Activated CD8-positive, alpha-beta memory T cell treated with anti-CD3 and anti-CD28 coated beads, Interleukin-2, amount 50 U/mL, for 1 hour (primary cell): ENCODE measurements around the gene PTPRE.

ENCODE experiments used
- DNase-seq: peaks from one replicate; pipeline ENCODE4 v3.0.0-alpha.2; 2020; ENCODE audit errors: extremely low read depth

The PTPRE gene

GRCh38 chr10:127951861-127952574 is 45.1 kb downstream of the PTPRE start:
- DNase-seq: no peak

GRCh38 chr10:127952575-127952869 is 45.6 kb downstream of the PTPRE start:
- DNase-seq: no peak

- no peak for DNase-seq
Observed at GRCh38 chr10:127952918-127953317, 46.0 kb downstream of the PTPRE start.

- DNase-seq: no peak
Observed at GRCh38 chr10:127953876-127954275, 47.0 kb downstream of the PTPRE start.

GRCh38 chr10:127959428-127959827 is 52.5 kb downstream of the PTPRE start:
- DNase-seq: no peak

GRCh38 chr10:127961071-127961470 is 54.2 kb downstream of the PTPRE start:
- no peak for DNase-seq

- DNase-seq: no peak
Observed at GRCh38 chr10:127962205-127962604, 55.3 kb downstream of the PTPRE start.

GRCh38 chr10:127963136-127963535 is 56.2 kb downstream of the PTPRE start:
- no peak for DNase-seq

GRCh38 chr10:127964621-127965020 is 57.7 kb downstream of the PTPRE start:
- DNase-seq: no peak

- DNase-seq: no peak
Observed at GRCh38 chr10:127966875-127967274, 60.0 kb downstream of the PTPRE start.

- no peak for DNase-seq
Observed at GRCh38 chr10:127968027-127968441, 61.1 kb downstream of the PTPRE start.

GRCh38 chr10:127968659-127969058 is 61.8 kb downstream of the PTPRE start:
- DNase-seq: no peak

GRCh38 chr10:127971101-127971946 is 64.4 kb downstream of the PTPRE start:
- DNase-seq: no peak

GRCh38 chr10:127971963-127972615 is 65.2 kb downstream of the PTPRE start:
- no peak for DNase-seq

- DNase-seq: no peak
Observed at GRCh38 chr10:127972751-127973357, 66.0 kb downstream of the PTPRE start.

- no peak for DNase-seq
Observed at GRCh38 chr10:127973791-127974311, 66.9 kb downstream of the PTPRE start.

- DNase-seq: no peak
Observed at GRCh38 chr10:127974911-127975310, 68.0 kb downstream of the PTPRE start.

GRCh38 chr10:127976286-127976685 is 69.4 kb downstream of the PTPRE start:
- DNase-seq: no peak

GRCh38 chr10:127976701-127977356 is 69.9 kb downstream of the PTPRE start:
- no peak for DNase-seq

GRCh38 chr10:127977357-127978009 is 70.6 kb downstream of the PTPRE start:
- DNase-seq: no peak

GRCh38 chr10:127978481-127978880 is 71.6 kb downstream of the PTPRE start:
- DNase-seq: no peak
